ENCODE measurements around the gene PPP1R1B.
A peak's percentile ranks its signal among the peaks of the same experiment; 100 is the strongest.

PPP1R1B gene

DNA sequence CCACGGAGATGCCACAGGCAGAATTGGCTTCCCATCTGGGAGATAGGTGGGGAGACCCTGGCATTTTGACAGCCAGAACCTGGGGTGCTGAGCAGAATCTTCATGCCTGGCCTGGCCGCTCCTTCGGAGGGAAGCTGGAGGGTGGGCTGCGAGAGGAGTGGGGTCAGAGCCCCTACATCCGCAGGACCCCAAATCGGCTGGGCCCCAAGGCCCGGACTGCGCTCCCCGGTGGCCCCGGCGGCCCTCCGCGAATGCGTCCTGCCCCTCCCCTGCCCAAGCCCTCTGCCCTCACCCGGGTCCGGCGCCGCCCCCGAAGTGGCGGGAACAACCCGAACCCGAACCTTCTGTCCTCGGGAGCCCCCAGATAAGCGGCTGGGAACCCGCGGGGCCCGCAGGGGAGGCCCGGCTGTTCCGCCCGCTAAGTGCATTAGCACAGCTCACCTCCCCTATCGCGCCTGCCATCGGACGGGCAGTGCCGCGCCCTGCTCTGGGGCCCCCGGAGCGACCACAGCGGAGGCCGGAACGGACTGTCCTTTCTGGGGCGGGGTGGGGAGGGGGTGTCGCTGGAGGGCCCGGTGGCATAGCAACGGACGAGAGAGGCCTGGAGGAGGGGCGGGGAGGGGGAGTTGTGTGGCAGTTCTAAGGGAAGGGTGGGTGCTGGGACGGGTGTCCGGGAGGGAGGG lies 40.7 kb downstream of the PPP1R1B start:
- DNase-seq (ENCODE audit: extremely low read depth, insufficient read length) = no peak

DNA sequence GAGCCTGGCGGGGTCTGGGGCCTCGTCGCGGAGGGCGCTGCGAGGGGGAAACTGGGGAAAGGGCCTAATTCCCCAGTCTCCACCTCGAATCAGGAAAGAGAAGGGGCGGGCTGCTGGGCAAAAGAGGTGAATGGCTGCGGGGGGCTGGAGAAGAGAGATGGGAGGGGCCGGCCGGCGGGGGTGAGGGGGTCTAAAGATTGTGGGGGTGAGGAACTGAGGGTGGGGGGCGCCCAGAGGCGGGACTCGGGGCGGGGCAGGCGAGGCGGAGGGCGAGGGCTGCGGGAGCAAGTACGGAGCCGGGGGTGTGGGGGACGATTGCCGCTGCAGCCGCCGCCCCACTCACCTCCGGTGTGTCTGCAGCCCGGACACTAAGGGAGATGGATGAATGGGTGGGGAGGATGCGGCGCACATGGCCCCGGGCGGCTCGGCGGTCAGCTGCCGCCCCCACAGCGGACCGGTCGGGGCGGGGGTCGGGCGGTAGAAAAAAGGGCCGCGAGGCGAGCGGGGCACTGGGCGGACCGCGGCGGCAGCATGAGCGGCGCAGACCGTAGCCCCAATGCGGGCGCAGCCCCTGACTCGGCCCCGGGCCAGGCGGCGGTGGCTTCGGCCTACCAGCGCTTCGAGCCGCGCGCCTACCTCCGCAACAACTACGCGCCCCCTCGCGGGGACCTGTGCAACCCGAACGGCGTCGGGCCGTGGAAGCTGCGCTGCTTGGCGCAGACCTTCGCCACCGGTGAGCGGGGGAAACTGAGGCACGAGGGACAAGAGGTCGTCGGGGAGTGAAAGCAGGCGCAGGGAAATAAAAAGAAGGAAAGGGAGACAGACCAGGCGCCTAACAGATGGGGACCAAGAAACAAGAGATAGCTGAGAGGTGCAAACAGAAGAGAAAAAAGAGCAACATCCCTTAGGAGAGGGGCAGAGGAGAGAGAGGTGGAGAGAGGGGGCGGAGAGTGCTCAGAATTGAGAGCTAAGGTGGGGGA lies 41.5 kb downstream of the PPP1R1B start, which contains the start of gene PNMT:
PNMT (plus strand) TSS at position 509 of the 980 bp plus-strand sequence; CDS start at position 532, 23 bp downstream.
- TF ChIP-seq CTCF (IDR thresholded peaks at IDR 0.05; ENCODE audit: insufficient read depth, low read length, poor library complexity, severe bottlenecking) = peak; percentile 78
- Histone ChIP-seq H3K4me3 (replicated peaks; ENCODE audit: low read depth, low read length) (peak within 1 kb of the TSS; percentile 28), H3K27me3 (replicated peaks; ENCODE audit: control insufficient read depth, insufficient read depth, low read length) (no peaks in the 10 kb centered on the region; the same call in 1 of the 2 replicates), H3K36me3 (ENCODE audit: control insufficient read depth, insufficient read depth, low read length) (no peaks in the 10 kb centered on the region)
- peak; percentile 69 for DNase-seq (ENCODE audit: extremely low read depth, insufficient read length)

More for the DNA sequence above, 40.7 kb downstream of the PPP1R1B start:
- peaks cover 5% of the 10 kb centered on the region; the same call in 1 of the 2 replicates for H3K36me3 ChIP-seq (ENCODE audit: control insufficient read depth, insufficient read depth, low read length)
- no peak for TF ChIP-seq CTCF (IDR thresholded peaks at IDR 0.05; ENCODE audit: insufficient read depth, low read length, poor library complexity, severe bottlenecking)
- no peaks in the 10 kb centered on the region; the same call in 1 of the 2 replicates for H3K27me3 ChIP-seq (replicated peaks; ENCODE audit: control insufficient read depth, insufficient read depth, low read length)
- no peak overlapping the region for H3K4me3 ChIP-seq (replicated peaks; ENCODE audit: low read depth, low read length)

DNA sequence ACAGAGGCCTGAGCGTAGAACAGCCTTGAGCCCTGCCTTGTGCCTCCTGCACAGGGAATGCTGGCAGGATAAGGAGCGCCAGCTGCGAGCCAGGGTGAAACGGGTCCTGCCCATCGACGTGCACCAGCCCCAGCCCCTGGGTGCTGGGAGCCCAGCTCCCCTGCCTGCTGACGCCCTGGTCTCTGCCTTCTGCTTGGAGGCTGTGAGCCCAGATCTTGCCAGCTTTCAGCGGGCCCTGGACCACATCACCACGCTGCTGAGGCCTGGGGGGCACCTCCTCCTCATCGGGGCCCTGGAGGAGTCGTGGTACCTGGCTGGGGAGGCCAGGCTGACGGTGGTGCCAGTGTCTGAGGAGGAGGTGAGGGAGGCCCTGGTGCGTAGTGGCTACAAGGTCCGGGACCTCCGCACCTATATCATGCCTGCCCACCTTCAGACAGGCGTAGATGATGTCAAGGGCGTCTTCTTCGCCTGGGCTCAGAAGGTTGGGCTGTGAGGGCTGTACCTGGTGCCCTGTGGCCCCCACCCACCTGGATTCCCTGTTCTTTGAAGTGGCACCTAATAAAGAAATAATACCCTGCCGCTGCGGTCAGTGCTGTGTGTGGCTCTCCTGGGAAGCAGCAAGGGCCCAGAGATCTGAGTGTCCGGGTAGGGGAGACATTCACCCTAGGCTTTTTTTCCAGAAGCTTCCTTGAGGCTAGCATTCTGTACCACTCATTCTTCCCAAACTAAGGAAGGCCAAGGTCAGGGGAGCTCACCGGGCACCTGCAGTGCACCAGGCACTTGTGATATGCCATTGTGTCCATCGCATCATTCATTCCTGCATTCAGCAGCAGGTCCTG lies 43.4 kb downstream of the PPP1R1B start:
- TF ChIP-seq CTCF (IDR thresholded peaks at IDR 0.05; ENCODE audit: insufficient read depth, low read length, poor library complexity, severe bottlenecking) = no peak
- H3K4me3 ChIP-seq (replicated peaks; ENCODE audit: low read depth, low read length) = no peak overlapping the region
- H3K36me3 ChIP-seq (ENCODE audit: control insufficient read depth, insufficient read depth, low read length) = no peaks in the 10 kb centered on the region
- DNase-seq (ENCODE audit: extremely low read depth, insufficient read length) = no peak
- no peaks in the 10 kb centered on the region; the same call in 1 of the 2 replicates for H3K27me3 ChIP-seq (replicated peaks; ENCODE audit: control insufficient read depth, insufficient read depth, low read length)

GRCh38 chr17:39670746-39671145 lies 44.0 kb downstream of the PPP1R1B start:
- no peak overlapping the region for H3K4me3 ChIP-seq (replicated peaks; ENCODE audit: low read depth, low read length)

More at GRCh38 chr17:39670746-39671145, 44.0 kb downstream of the PPP1R1B start:
- H3K27me3 ChIP-seq (replicated peaks; ENCODE audit: control insufficient read depth, insufficient read depth, low read length) = no peaks in the 10 kb centered on the region; the same call in 1 of the 2 replicates
- TF ChIP-seq CTCF (IDR thresholded peaks at IDR 0.05; ENCODE audit: insufficient read depth, low read length, poor library complexity, severe bottlenecking) = no peak
- no peak for DNase-seq (ENCODE audit: extremely low read depth, insufficient read length)
- H3K36me3 ChIP-seq (ENCODE audit: control insufficient read depth, insufficient read depth, low read length) = no peaks in the 10 kb centered on the region
